COR-L47 (cell line): ENCODE measurements around the gene TCP1.
"Not testable (repeated sequence)": the region's sequence is repeated elsewhere in the genome, so short reads cannot be mapped to it uniquely, and the experiment has no call there.

Experiments used
- DNase-seq: peaks from one replicate; lab custom pipeline; 2025; lab: John Stamatoyannopoulos, UW

TCP1 gene

DNA sequence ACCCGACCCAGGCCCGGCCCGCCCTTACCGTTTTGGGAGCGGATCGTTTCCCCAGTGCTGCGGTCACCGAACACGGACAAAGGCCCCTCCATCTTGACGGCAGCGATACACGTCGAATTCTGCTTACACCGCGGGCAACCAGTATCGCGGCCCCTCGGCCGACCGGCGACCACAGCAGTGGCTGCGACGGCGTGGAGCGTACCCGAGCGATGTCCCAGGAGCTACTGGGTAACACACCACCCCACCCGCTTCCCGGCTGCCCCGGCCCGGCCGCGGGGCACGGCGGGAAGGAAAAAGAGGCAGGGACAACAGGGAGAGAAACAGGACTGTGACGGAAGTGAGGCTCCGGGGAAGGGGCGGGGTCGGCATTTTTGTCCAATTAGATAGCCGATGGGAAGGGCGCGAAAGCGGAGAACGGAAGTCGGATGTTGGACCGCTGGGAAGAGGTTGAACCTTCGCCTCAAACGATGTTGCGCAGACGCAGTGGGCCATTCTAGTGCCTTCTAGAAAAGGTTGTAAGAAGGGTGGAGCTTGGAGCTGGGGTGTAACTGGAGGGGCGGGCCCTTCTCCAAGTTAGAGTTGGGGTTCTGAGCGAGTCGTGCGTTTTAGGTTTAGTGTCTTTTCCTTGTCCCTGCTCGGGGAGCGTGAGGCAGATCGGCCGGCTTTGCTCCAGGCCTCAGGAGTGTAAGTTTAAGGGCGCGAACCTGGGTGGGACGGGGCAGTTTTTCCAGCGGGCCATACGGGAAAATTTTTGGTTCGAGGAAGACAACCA is at the start of gene TCP1:
TCP1 (minus strand) TSS at position 226 of the 772 bp plus-strand sequence; CDS start at position 92, 134 bp downstream.
- DNase-seq = peak; percentile 96

DNA sequence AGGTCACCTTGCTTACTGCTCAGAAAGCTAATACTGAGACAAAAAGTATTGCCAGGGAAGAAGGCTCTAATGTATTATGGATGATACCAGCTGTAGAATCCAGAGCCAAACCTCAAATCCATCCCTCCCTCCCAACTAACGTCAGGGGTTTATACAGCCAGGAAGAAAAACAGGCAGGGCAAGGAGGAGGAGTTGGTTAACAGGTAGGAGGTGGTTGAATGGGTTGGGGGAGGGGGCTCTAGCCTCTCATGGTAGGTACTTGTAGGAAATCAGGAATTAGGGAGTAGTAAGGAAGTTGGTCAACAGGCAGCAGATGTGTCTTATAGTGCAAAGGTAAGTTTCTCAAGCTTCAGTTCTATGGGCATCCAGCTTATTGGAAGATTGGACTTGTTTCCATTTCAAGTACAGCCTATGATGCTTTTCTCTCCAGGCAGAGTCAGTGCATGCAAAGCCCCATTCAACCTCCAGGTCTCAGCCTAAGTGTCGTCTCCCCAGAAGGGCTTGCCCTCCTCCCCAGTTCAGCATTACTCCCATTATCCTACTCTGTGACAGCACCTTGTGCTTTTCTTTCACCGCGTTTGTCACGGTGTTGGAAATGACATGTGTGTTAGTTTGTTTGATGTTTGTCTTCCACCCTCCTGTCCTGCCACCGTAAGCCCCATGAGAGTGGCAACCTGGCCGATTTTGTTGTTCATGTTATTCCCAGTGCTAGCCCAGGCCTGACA is 48.8 kb upstream of the TCP1 start:
- no peak for DNase-seq

DNA sequence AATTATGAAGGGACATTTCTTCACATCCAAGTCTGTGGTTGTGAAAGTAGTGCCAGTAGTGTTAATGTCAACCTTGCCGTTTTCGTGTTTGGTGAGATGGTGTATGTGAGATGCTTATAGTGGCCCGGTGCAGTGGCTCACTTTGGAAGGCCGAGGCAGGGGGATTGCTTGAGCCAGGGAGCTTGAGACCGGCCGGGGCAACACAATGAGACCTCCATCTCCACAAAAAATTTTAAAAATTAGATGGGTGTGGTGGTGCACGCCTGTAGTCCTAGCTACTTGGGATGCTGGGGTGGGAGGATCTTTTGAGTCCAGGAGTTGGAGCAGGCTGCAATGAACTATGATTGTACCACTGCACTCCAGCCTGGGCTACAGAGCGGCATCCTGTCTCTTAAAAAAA is 48.1 kb upstream of the TCP1 start:
- no peak for DNase-seq

DNA sequence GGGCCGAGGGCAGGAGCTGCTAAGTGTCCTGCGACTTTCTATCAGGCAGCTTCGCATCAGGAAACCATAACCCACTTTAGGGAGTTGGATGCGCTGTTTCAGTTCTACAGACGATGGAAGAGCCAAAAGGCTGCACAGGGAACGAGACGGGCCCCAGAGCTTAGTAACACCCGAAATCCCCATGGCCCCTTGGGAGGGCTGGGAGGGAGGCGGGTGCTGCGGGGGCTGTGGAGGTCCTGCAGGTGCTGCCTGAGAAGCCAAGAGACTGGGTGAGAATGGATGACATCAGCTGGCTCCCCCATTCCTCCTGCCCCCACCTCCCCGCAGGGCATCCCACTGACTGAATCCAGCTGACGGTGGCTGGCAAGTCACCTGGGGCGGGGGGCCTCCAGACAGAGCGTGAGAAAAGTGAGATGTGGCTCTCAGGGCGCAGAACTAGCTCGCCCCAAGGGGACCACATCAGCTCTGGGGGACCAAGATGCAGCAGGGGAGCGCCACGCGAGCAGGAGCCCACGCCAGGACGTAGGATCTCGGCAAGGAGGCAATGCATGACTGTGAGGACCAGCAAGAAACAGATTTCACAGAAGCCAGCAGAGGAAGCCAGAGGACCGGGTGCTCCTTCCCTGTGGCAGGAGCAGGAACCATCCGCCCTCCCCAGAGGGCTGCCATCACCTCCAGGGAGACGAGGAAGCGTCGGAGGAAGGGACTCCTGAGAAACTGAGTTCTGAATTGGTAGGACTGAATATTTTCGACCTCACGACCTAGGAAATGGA is 47.5 kb upstream of the TCP1 start:
- no peak for DNase-seq

DNA sequence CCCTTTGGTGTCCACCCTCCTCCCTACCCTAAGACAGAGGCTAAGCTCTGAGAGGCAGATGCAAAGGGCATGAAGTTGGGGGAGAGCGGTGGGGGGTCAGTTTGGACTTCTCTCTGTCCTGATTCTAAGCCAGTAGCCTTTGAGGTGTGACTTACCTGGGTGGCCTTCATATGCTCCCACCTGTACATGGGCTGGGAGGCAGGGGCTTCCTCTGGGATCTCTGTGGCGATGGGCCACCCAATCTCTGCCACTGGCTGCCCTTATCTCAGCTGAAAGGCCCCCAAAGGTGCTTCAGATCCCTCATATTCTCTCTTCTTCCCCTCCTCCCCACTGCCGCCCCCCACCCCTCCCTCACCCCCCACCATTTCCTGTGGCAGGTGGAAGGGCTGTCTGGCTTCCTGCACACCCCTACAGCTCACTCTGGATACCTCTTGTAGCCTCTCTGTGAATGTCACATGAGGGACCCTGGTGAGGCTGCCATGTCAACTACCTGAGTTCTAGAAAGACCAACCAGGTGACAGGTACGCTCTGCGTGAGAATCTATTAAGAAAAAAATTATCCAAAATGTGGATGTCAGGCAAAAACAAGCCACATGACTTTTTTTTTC is 44.7 kb upstream of the TCP1 start:
- no peak for DNase-seq

DNA sequence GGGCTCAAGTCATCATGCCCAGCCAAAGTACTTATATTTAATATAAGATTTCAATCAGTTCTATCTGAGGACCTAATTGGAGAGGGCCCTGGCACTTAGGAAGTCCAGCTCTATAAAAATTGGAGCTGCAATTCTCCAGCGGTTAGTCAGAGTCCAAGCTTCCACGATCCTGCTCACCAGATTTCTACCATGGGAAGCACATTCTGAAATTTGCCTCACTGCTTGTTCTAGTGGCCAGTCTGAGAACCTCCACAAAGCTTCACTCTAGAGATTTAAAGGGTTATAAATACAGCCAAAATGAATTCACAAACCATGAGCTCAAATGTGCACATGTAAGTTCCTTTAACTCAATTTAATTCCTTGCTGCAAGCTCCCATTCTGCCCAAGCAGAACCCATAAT is 44.2 kb upstream of the TCP1 start:
- no peak for DNase-seq

DNA sequence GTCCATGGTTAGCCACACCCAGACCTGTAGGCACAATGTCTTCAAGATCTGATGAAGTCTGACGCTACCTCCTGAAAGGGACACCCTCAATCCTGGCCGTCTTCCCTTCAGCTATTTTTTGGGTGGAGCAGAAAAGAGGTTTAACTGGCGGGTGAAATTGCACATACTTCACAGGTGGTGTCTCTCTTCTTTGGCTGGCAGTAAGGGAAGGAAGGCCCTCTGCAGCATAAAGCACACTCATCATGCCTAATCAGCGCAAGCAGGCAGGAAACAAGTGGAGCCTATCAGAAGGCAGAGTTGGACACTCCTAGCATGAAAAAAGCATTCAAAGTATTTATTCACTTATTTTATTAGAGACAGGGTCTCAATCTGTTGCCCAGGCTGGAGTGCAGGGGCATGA is 43.5 kb upstream of the TCP1 start:
- no peak for DNase-seq

DNA sequence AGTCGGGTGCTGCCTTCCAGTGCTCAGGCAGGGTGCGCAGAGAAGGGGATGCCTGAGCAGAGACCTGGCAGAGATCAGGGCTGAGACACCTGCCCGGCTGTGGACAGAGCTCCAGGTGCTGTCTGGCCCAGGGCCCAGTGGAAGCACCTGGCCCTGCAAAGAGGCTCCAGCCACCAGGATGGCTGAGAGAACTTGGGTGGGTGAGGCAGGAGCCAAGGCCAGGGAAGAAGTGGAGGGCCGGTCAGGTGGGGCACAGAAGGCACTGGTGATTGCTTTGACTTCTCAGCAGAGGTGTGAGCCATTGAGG is 41.9 kb upstream of the TCP1 start:
- DNase-seq = no peak

DNA sequence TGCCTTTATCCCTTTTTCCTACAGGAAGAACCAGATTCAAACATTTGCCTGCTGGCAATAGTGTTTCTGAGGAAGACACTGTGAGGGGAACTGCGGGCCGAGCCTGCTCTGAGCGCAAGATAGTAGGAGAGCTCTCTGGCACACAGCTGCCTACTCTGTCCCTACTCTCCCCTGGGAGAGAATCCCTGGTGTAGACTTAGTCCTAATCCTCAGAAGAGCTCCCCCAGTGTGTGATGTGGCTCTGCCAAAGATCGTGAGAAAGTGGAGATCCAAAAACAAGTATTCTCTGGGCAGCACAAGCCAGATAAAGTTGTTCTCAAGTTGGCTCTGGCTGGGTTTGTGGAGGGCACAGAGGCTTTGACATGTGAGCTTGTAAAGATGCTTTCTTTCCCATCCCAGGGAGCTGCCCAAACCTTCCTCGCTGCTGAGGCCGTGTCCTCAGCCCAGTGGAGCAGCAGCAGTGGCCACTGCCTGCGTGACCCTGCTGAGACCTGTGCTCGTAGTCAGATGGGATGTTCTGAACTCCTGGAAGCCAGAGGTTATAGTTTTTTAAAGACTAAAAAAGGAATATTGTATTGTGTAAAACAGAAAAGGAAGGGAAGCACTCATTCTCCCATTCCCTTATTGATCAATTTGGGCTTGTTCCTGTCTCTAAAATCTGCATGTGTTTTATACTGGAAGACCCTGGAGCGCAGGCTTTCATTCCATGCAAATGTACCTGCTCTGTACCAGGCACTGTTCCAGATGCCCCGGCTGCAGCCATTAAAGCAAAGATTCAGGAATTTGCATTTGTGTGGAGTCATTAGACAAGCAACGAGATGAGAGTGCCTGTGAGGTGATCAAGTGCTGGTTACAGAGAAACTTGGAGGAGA is 41.3 kb upstream of the TCP1 start:
- DNase-seq = no peak

DNA sequence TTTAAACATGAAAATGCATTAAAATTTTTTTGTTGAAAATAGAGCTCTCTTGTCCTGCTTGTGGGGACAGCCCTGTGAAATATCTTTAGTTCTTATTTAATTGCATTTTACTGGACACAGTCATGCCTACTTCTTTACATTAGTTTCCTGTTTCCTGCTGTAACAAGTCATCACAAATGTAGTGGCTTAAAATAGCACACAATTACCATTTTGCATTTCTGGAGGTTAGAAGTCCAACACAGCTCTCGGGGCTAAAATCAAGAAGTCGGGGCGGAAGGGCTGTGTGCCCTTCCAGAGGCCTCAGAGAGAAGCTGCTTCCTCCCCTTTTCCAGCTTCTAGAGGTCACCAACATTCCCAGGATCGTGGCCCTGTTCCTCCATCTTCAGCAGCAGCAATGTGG is 40.1 kb upstream of the TCP1 start:
- DNase-seq = no peak

DNA sequence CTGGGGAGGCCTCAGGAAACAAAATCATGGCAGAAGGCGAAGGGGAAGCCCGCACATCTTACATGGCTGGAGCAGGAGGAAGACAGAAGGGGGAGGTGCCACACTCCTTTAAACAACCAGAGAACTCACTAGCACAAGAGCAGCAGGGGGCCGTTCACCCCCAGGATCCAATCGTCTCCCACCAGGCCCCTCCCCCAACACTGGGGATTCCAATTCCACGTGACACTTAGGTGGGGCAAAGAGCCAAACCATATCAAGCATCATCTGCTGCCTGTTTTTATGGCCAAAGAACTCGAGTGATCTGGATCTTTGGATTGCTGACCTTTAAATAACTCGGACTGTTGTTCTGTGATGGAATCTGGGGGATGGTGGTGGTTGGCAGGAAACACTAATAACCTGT is 38.7 kb upstream of the TCP1 start:
- no peak for DNase-seq

DNA sequence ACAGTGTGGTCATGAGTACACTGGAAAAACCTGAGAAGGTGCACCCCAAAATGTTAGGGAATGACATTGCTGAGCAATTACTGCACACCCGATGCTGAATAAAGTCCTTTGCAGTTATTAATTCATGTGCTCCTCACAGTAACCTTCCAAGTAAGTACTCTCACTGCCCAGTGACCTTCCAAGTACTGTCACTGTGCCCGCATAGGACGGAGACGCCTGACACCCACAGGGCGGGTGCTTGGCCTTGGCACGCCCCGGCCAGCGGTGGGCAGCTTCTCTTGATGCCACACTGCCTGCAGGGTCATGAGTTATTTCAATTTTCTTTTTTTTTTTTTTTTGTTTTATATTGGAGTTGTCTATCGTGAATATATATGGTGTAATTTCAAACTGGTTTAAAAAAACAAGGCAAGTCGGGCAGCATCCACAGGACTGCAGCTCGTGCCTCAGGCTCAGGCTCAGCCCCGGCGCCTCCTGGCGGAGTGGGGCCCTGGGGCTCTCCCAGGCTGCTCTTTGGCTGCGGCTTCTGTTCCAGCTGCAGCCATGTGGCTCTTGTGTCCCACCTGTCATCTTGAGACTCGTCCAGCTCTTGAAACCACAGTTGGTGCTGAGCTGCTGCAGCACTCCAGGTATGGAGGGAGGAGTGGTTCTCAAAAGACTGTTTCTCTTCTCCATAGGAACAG is 37.7 kb upstream of the TCP1 start:
- DNase-seq = no peak

DNA sequence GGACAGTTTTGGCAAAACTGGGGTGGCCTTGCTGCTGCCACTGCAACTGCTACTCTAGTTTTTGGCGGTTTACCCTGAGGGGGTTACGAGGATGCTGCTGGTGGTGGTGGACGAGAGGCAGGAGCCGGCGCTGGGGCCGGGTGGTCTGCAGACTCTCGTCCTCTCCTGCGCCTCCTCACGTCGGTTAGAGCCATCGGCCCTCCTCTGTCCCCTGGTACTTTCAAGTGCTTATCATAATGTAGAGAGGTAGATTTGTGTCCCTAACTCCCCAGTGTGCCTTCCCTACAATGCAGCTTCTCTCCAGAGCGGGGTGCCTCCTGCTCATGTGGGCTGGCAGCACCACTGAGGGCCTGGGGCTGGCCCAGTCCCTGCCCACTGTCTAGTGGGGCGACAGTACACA is 36.6 kb upstream of the TCP1 start:
- DNase-seq = no peak

DNA sequence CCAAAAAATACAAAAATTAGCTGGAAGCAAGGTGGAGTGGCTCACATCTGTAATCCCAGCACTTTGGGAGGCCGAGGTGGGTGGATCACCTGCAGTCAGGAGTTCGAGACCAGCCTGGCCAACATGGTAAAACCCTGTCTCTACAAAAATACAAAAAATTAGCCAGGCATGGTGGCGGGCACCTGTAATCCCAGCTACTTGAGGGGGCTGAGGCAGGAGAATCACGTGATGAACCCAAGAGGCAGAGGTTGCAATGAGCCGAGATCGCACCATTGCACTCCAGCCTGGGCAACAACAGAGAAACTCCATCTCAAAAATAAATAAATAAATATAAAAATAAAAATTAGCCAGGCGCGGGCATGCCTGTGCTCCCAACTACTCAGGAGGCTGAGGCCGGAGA is 35.3 kb upstream of the TCP1 start:
- DNase-seq = not testable (repeated sequence)

DNA sequence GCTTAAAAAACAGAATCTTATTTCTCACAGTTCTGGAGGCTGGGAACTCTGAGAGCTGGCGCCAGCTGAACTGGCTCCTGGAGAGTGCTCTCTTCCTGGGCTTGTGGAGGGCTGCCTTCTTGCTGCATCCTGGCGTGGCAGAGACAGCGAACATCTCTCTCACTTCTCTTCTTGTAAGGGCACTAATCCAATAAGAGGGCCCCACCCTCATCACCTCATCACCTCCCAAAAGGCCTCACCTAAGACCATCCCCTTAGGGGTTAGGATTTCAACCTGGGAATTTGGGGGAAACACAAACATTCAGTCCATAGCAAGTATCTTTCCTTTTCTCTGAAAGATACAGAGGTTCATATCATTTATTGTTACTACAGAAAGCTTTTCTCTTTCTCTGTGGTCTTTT is 34.6 kb upstream of the TCP1 start:
- DNase-seq = no peak

DNA sequence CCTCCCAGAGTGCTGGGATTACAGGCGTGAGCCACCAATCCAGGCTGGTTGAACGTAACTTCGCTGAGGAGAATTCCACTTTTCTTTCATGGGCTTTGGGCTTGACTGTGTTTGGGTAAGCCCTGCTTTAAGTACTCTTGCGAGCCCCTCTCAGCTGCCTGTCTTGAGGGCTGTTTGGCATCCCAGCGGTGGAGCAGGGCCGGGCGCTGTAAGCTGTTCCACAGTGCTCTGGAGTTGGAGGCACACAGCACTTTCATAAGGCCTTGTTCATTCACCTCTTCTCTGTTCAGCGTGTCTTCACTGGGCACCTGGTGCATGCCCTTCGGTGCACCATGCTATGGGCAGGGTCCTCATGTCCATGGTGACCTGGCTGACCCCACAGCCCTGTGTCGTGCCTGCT is 32.3 kb upstream of the TCP1 start:
- no peak for DNase-seq

DNA sequence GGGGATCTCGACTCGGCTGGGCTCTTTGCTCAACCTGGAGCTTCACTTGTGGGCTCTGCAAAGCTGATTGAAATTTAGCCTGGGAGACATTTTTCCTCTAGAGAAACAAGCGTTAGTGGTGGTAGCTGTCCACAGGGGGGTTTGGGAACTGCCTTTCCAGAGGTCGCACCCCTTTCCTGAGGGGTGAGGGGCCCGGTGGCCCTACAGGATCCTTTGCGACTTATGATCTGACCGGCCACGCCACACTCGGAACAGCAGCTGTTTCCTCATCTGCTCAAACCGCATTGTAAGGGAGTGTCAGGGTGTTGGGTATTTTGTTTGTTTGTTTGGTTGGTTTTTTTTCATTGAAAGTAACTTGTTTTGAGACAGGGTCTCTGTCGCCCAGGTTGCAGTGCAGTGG is 31.7 kb upstream of the TCP1 start:
- DNase-seq = no peak

DNA sequence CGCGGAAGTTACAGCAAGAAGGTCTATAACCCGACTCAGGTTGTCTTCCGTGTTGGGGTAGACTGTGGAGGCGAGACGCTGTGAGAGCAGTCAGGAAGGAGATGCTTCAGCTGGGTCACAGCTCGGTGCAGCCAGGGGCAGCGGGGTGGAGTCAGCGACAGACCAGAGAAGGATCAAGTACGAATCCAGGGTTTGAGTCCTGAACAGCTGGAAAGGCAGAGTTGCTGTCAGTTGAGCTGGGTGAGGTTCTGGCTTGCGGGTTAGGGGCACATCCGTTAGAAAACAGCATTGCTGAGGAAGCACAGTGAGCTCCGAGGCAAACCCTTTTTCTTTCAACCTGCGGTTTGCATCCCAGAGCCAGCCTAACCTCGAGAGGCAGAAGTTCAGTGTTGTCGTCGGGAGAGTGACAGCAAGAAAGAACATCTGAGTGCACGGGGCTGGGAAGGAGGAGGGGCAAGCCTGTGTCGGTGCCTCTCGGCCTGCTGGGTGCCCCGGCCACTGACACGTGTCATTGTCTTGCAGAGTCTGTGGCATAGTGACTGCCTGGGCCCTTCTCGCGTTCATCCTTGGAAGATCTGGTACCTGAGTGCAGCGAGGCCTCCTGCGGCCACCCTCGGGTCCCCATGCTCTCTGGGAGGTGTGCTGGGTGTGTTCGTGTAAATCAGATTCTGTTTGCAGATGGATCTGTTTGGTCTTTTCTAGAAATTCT is 30.7 kb upstream of the TCP1 start:
- no peak for DNase-seq

DNA sequence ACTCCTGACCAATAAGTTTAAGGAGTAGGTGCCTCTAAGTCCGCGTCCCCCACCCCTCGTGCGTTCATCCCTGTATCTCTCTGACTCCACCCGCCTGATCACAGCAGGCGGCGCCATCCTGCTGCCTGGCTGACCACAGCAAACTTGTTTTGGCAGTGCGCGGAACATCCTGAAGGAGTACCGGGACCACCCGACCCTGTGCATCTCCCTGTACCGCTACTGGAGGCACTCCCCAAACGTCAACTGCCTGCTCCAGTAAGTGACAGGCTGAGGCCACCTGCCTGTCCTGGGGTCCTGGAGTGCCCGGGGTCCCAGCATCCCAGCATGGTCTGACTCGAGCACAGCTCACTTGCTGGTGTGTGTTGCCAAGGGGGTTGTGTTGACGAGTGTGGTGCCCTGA is 29.7 kb upstream of the TCP1 start:
- DNase-seq = no peak

DNA sequence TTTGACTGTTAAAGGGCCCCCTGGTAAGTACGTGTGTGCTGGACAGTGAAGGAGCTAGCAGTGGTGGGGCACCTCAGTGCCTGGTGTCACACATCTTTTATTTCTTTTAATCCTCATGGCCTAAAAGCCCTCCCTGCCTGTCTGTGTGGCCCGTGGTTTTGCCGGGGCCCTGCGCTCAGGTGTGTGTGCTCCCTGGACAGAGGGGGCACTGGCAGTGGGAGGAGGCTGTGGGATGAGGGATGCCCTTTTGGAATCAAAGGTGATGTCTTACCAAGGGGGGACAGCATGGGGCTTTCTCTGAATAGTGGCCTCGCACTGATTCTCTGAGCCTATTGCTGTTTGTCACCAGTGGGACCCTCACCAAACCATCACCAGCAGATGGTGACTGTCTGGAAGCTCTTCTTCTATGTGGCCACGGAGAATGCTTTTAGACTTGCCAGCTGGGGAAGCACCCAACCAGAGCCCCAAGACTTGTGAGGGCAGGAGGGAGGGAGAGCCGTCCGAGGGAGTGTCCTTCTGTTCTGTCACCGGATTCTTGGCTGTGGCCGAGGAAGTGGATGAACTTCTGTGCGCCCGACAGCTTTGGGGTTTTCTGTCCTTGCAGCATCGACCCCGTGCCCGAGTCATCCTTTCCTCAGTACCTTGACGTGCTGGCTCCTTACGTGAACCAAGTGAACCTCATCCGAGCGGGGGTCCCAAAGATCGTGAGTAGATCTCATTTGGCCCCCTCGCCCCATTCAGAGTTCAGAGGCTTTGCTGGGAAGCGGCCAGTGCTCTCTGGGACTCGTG is 28.7 kb upstream of the TCP1 start:
- no peak for DNase-seq
